Keratinocyte (primary cell): ENCODE measurements around the gene BBS7. TPM values are rescaled to one million over a fixed set of nuclear protein-coding genes. Genes with fewer than 3 reads are reported as not detected.

Experiments
- DNase-seq: peaks from one replicate; pipeline ENCODE4 v3.0.0-alpha.2; 2011; ENCODE audit warnings: low read depth, missing footprints, low spot score
- FAIRE-seq: peaks from 2 replicates; lab custom pipeline; 2011; peaks lifted over from hg19 to GRCh38; lab: Jason Lieb, UNC
- H2AFZ ChIP-seq: 2 replicates; pipeline ENCODE4 v1.6.0; 2012; ENCODE audit warnings: low read length, control low read depth, inconsistent platforms; ENCODE audit not compliant: control insufficient read depth
- H3K27ac ChIP-seq: 2 replicates; pipeline ENCODE4 v1.5.1; 2011; ENCODE audit warnings: low read length; ENCODE audit not compliant: control insufficient read depth, insufficient read depth
- H3K27me3 ChIP-seq: 3 replicates; pipeline ENCODE4 v1.6.0; 2011; ENCODE audit warnings: low read length; ENCODE audit not compliant: control insufficient read depth, insufficient read depth; ENCODE audit errors: extremely low read depth
- H3K36me3 ChIP-seq, 2 experiments: 2 replicates in 1 of 2; 3 replicates in 1 of 2; pipeline ENCODE4 v1.5.1; 2011; ENCODE audit warnings: low read length in 2 of 2, mild to moderate bottlenecking in 1 of 2; ENCODE audit not compliant: control insufficient read depth in 2 of 2, insufficient read depth in 2 of 2; ENCODE audit errors: extremely low read depth in 1 of 2
- H3K4me1 ChIP-seq: 3 replicates; pipeline ENCODE4 v1.5.1; 2011; ENCODE audit warnings: low read length; ENCODE audit not compliant: control insufficient read depth, insufficient read depth; ENCODE audit errors: extremely low read depth
- H3K4me2 ChIP-seq: 3 replicates; pipeline ENCODE4 v1.6.0; 2011; ENCODE audit warnings: low read depth, low read length; ENCODE audit not compliant: control insufficient read depth, insufficient read depth; ENCODE audit errors: extremely low read depth
- H3K4me3 ChIP-seq, 3 experiments: fragments of 200-600 bp in 1 of 3; sonication (generic) in 1 of 3; 2 replicates in 2 of 3; 3 replicates in 1 of 3; pipeline ENCODE4 v1.5.1; 2011 to 2016; ENCODE audit warnings: low read length in 3 of 3, mild to moderate bottlenecking in 3 of 3, control low read depth in 2 of 3, inconsistent platforms in 1 of 3, low read depth in 1 of 3, mixed read lengths in 1 of 3, mixed run types in 1 of 3, moderate library complexity in 1 of 3; ENCODE audit not compliant: control insufficient read depth in 2 of 3, insufficient read depth in 2 of 3; ENCODE audit errors: extremely low read depth in 1 of 3
- H3K79me2 ChIP-seq: 2 replicates; pipeline ENCODE4 v1.6.0; 2012; ENCODE audit warnings: low read length; ENCODE audit not compliant: control insufficient read depth, insufficient read depth
- H3K9ac ChIP-seq: 3 replicates; pipeline ENCODE4 v1.6.0; 2011; ENCODE audit warnings: low read length; ENCODE audit not compliant: control insufficient read depth, insufficient read depth; ENCODE audit errors: extremely low read depth
- H3K9me1 ChIP-seq: 3 replicates; pipeline ENCODE4 v1.6.0; 2011; ENCODE audit warnings: low read length; ENCODE audit not compliant: control insufficient read depth, insufficient read depth; ENCODE audit errors: extremely low read depth
- H3K9me3 ChIP-seq: 2 replicates; pipeline ENCODE4 v1.5.1; 2012; ENCODE audit warnings: low read depth, low read length; ENCODE audit not compliant: control insufficient read depth
- H4K20me1 ChIP-seq: 3 replicates; pipeline ENCODE4 v1.6.0; 2011; ENCODE audit warnings: low read length; ENCODE audit not compliant: control insufficient read depth, insufficient read depth; ENCODE audit errors: extremely low read depth
- EZH2 ChIP-seq: IDR thresholded peaks from one replicate; pipeline ENCODE4 v1.6.1; 2012; ENCODE audit warnings: inconsistent platforms, mild to moderate bottlenecking, low read length, moderate library complexity
- dilution Hi-C: fragments of 300-500 bp; cut with MboI; formaldehyde crosslinking; loops from one replicate; pipeline ENCODE4 v1.7.0; 2020; ENCODE audit warnings: low sequenced_read_pairs; ENCODE audit not compliant: extremely low pct_ligation_motif_present
- polyA plus RNA-seq, 5 experiments: library from polyadenylated mRNA; depleted of rRNA in 3 of 5; stranded (reverse) in 3 of 5; stranded (forward) in 1 of 5; unstranded in 1 of 5; fragments of >200 nt; gene quantifications; 1 replicate in 1 of 5; 2 replicates in 3 of 5; 3 replicates in 1 of 5; pipeline versions ENCODE4 v1.2.1 to v1.2.3, GENCODE V29; 2011 to 2012; ENCODE audit warnings: missing spikeins in 2 of 5, low read depth in 1 of 5, low replicate concordance in 1 of 5
- TF ChIP-seq, protein P1 (sequence below), 3 experiments: IDR thresholded peaks in 1 of 3; conservative IDR thresholded peaks in 1 of 3; optimal IDR thresholded peaks in 1 of 3; 2 replicates in 2 of 3; 3 replicates in 1 of 3; pipeline versions ENCODE3 to v1.5.1; 2011; ENCODE audit warnings: low read length in 3 of 3, mild to moderate bottlenecking in 3 of 3, moderate library complexity in 2 of 3, control low read depth in 1 of 3, inconsistent platforms in 1 of 3; ENCODE audit not compliant: insufficient read depth in 2 of 3; ENCODE audit errors: extremely low read depth in 1 of 3

BBS7 gene
- polyA plus RNA-seq, 1 donor (not counting 4 experiments of a cell fraction or from before 2014, with no cell fraction given) = 34.8 TPM

DNA sequence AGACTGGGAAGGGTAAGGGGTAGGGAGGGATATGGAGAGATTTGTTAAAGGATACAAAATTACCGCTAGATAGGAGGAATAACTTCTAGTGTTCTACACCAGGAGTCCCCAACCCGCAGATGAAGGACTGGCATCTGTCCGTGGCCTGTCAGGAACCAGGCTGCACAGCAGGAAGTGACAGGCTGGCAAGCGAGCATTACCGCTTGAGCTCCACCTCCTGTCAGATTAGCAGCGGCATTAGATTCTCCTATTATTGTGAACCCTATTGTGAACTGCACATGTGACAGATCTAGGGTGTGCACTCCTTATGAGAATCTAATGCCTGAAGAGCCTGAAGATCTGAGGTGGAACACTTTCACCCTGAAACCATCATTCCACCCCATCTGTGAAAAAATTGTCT is 27.9 kb upstream of the BBS7 start:
- no peak overlapping the region for H3K27ac ChIP-seq
- no peak overlapping the region for H3K4me2 ChIP-seq

DNA sequence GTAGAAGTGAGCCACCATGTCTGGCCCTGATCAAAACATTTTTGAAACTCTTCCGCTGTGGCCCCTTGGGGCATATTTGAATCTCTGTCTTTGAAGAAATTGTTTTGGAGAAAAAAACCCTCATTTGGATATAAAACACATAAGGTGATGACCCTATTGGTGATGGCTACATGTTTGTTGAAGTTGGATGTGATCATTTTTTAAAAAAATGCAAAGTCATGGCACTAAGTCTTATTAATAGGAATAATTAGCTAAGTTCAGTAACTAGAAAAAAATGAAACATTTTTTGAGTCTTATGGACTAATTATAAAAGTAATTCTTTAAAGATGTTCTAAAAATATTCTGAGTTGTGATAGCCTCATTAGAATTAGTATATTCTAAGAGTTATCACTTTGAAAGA is 17.9 kb upstream of the BBS7 start:
- no peak overlapping the region for H3K27ac ChIP-seq
- no peaks in the 10 kb centered on the region for H4K20me1 ChIP-seq
- no peak for TF ChIP-seq EZH2
- TF ChIP-seq, protein P1, sequence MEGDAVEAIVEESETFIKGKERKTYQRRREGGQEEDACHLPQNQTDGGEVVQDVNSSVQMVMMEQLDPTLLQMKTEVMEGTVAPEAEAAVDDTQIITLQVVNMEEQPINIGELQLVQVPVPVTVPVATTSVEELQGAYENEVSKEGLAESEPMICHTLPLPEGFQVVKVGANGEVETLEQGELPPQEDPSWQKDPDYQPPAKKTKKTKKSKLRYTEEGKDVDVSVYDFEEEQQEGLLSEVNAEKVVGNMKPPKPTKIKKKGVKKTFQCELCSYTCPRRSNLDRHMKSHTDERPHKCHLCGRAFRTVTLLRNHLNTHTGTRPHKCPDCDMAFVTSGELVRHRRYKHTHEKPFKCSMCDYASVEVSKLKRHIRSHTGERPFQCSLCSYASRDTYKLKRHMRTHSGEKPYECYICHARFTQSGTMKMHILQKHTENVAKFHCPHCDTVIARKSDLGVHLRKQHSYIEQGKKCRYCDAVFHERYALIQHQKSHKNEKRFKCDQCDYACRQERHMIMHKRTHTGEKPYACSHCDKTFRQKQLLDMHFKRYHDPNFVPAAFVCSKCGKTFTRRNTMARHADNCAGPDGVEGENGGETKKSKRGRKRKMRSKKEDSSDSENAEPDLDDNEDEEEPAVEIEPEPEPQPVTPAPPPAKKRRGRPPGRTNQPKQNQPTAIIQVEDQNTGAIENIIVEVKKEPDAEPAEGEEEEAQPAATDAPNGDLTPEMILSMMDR (optimal IDR thresholded peaks at IDR 0.05 in 1 of 3, IDR thresholded peaks at IDR 0.05 in 1 of 3, conservative IDR thresholded peaks at IDR 0.05 in 1 of 3; ENCODE audit: extremely low read depth in 1 of 3, insufficient read depth in 2 of 3, low read length in 3 of 3) = no peak
- no peak overlapping the region for H3K4me3 ChIP-seq
- no peak for DNase-seq
- FAIRE-seq = no peak
- dilution Hi-C loops = no loop called here
- no peak overlapping the region for H3K9ac ChIP-seq
- H3K9me1 ChIP-seq = no peaks in the 10 kb centered on the region
- H3K27me3 ChIP-seq = no peaks in the 10 kb centered on the region
- H3K4me2 ChIP-seq = no peak overlapping the region
- H3K9me3 ChIP-seq = no peaks in the 10 kb centered on the region
- no peaks in the 10 kb centered on the region for H3K4me1 ChIP-seq
- H3K36me3 ChIP-seq = no peaks in the 10 kb centered on the region
- no peaks in the 10 kb centered on the region for H3K79me2 ChIP-seq
- no peak overlapping the region for H2AFZ ChIP-seq

More for the DNA sequence above, 27.9 kb upstream of the BBS7 start:
- peaks cover 4% of the 10 kb centered on the region for H3K27me3 ChIP-seq
- H3K36me3 ChIP-seq = no peaks in the 10 kb centered on the region
- no peaks in the 10 kb centered on the region for H3K9me3 ChIP-seq
- no peaks in the 10 kb centered on the region for H3K4me1 ChIP-seq
- no peak overlapping the region for H3K4me3 ChIP-seq
- no peaks in the 10 kb centered on the region for H3K9me1 ChIP-seq
- H4K20me1 ChIP-seq = no peaks in the 10 kb centered on the region
- H3K79me2 ChIP-seq = no peaks in the 10 kb centered on the region
- peak overlapping the region; percentile 33 for H2AFZ ChIP-seq
- dilution Hi-C loops = no loop called here
- DNase-seq = no peak
- peak; percentile 39 for FAIRE-seq
- H3K9ac ChIP-seq = no peak overlapping the region
- TF ChIP-seq, protein P1 (optimal IDR thresholded peaks at IDR 0.05 in 1 of 3, IDR thresholded peaks at IDR 0.05 in 1 of 3, conservative IDR thresholded peaks at IDR 0.05 in 1 of 3; ENCODE audit: extremely low read depth in 1 of 3, insufficient read depth in 2 of 3, low read length in 3 of 3) = no peak
- TF ChIP-seq EZH2 = no peak
